GM23338 (cell line): ENCODE data around the gene GPR35.

ENCODE experiments used
- CREB1 ChIP-seq: fragments of 250-450 bp; sonication (Bioruptor Pico); IDR thresholded peaks from 2 replicates; pipeline ENCODE4 v1.5.0; 2020; ENCODE audit warnings: low read depth, mild to moderate bottlenecking, moderate library complexity
- CTCF ChIP-seq, 2 experiments: fragments of 200-600 bp in 1 of 2; sonication (generic) in 1 of 2; conservative IDR thresholded peaks; 2 replicates each; pipeline versions ENCODE4 v1.5.1 to v1.6.1; 2016 to 2017; ENCODE audit warnings: antibody characterized with exemption in 2 of 2, low read depth in 2 of 2, mild to moderate bottlenecking in 2 of 2, moderate library complexity in 1 of 2
- EZH2 ChIP-seq: fragments of 200-600 bp; sonication (generic); IDR thresholded peaks from one replicate; pipeline ENCODE4 v1.8.0; 2017; ENCODE audit warnings: antibody characterized with exemption, mild to moderate bottlenecking, low read depth; ENCODE audit not compliant: unreplicated experiment
- EZH2phosphoT487 ChIP-seq: fragments of 200-600 bp; sonication (generic); IDR thresholded peaks from one replicate; pipeline ENCODE4 v1.8.1; 2018; ENCODE audit warnings: antibody characterized with exemption; ENCODE audit not compliant: unreplicated experiment
- JUNB ChIP-seq: IDR thresholded peaks from one replicate; pipeline ENCODE4 v1.6.1; 2016; ENCODE audit warnings: antibody characterized with exemption; ENCODE audit not compliant: unreplicated experiment
- NANOG ChIP-seq: IDR thresholded peaks from 2 replicates; pipeline ENCODE4 v1.6.1; 2016; ENCODE audit warnings: antibody characterized with exemption, borderline replicate concordance
- POLR2AphosphoS5 ChIP-seq: IDR thresholded peaks from 2 replicates; pipeline ENCODE4 v1.6.1; 2016; ENCODE audit warnings: antibody characterized with exemption, low read depth
- REST ChIP-seq: IDR thresholded peaks from one replicate; pipeline ENCODE4 v1.6.1; 2018; ENCODE audit warnings: antibody characterized with exemption; ENCODE audit not compliant: unreplicated experiment
- STAT1 ChIP-seq: IDR thresholded peaks from one replicate; pipeline ENCODE4 v1.6.1; 2016; ENCODE audit warnings: antibody characterized with exemption; ENCODE audit not compliant: unreplicated experiment
- ZNF114 ChIP-seq: fragments of 250-450 bp; sonication (Bioruptor Pico); IDR thresholded peaks from 2 replicates; pipeline ENCODE4 v1.5.0; 2020; ENCODE audit warnings: mild to moderate bottlenecking, moderate library complexity
- ZNF331 ChIP-seq: fragments of 250-450 bp; sonication (Bioruptor Pico); IDR thresholded peaks from 2 replicates; pipeline ENCODE4 v1.5.0; 2020; ENCODE audit warnings: low read depth, mild to moderate bottlenecking, moderate library complexity

GRCh38 chr2:240672701-240673190 is 47.5 kb downstream of the GPR35 start:
- no peak for TF ChIP-seq REST
- TF ChIP-seq CTCF (conservative IDR thresholded peaks at IDR 0.05; ENCODE audit: low read depth in 2 of 2), result no peak
- TF ChIP-seq EZH2phosphoT487, result no peak
- no peak for TF ChIP-seq EZH2
- no peak for TF ChIP-seq POLR2AphosphoS5
- TF ChIP-seq STAT1, result no peak
- TF ChIP-seq ZNF114, result no peak
- no peak for TF ChIP-seq CREB1 (CRISPR knock-in tag)
- TF ChIP-seq JUNB, result no peak
- no peak for TF ChIP-seq ZNF331
- TF ChIP-seq NANOG, result no peak
